Mesenteric fat pad (tissue), 1 donor: ENCODE data around the gene SUGCT. TPM values are rescaled to one million over a fixed set of nuclear protein-coding genes. Genes with fewer than 3 reads are reported as not detected.
"Not testable (repeated sequence)": the region's sequence is repeated elsewhere in the genome, so short reads cannot be mapped to it uniquely, and the experiment has no call there.

ENCODE experiments used
- DNase-seq: peaks from one replicate; pipeline ENCODE4 v3.0.0-alpha.2; 2020; ENCODE audit warnings: low spot score
- total RNA-seq: library from RNA; stranded (reverse); fragmentation: NEBNext Ultra II Directional; extraction: Animal tissue kit (Norgen Biotek cat#: 25700); gene quantifications from one replicate; pipeline ENCODE4 v1.2.1, GENCODE V29; 2021
- donor health status: DM: yes; HTN: yes; CAD: no.

Gene SUGCT
- total RNA-seq, 1 donor from 2014 or later: 2.9 TPM

DNA sequence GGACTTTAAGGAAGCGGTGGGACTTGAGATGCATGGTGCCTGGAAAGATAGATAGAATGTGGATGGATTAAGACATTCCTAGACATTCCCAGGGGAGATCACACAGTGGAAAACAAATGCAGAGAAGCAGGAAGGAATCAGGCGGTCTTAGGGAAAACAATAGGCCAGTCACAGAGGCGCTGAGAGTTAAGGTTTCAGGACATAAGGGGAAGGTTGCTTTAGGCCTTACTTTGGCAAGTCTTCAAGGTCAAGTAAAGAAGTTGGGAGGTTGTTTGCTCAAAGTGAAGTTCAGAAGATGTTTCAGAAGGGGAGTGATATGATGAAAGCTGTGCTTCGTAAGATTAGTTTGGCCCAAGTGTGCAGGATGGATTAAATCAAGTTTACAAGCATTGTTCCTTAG, 109.4 kb downstream of the SUGCT start:
- DNase-seq: no peak

DNA sequence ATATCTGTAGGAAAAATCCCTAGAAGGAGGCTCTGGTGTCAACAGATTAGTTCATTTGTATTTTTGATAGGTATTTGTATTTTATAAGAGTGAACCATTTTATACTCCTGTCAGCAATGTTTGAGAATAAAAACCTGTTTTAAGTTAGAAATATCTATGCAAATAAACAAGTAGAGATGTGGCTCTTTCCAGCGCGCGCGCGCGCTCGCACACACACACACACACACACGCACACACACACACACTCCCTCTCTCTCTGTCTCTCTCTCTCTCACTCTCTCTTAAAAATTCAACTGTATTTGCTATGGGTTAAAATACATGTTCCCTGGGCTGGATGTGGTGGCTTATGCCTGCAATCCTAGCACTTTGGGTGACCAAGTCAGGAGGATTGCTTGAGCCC, 113.9 kb downstream of the SUGCT start:
- no peak for DNase-seq

DNA sequence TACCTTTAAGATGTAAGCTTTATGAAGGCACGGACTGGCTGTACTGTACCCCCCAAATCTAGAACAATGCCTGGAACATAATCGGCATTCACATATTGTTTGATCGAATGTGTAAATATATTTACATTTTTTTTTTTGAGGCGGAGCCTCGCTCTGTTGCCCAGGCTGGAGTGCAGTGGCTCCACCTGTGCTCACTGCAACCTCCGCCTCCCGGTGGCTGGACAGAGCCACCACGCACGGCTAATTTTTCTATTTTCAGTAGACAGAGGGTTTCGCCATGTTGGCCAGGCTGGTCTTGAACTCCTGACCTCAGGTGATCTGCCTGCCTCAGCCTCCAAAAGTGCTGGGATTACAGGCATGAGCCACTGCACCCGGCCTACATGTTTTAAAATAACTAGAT, 118.6 kb downstream of the SUGCT start:
- DNase-seq: not testable (repeated sequence)

DNA sequence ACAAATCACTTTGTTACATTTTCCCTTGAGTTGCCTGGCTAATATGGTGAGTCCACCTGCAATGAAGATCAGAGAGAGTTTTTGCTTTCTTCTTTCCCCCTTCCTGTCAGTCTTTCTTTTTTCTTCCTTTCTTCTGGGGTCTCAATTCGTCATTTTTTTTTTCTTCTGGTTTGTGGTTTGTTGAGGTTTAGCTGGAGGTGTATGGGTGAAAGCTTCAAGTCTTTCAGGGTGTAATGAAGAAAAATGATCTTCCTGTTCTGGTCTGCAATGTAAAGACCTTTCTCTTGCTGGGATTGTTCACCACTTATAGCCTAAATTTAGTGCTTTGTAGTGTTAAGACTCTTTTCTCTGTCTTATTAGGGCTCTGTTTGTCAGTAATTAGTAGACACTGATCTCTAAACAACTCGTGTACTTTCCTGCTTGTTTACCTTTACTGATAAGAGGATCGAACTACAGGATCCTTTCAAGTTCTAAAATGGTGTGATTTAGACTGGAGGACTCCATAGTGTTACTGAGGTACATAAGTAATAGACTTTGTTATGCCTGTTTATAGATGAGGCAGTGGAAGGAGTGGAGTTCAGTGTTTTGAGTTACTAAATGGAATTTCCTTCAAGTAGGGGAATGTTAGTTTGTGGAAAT, 129.1 kb downstream of the SUGCT start:
- no peak for DNase-seq

DNA sequence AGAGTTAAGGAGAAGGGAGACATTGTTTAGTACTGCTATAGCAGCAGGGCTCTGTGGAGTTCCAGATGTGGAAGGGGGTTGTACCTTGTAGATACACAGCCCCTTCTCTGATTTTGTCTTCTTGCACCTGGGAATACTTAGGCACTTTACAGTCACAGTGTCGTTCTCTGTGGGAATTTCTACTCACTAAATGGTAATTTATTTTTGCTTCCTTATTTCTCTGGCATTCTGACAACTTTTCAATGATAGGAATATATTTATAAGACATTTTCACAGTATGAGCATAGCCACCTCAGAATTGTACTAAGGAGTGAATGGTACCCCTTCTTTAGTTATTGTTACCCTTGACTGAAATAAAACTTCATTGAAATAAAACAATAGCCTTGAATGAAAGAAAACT, 132.8 kb downstream of the SUGCT start:
- DNase-seq: no peak

DNA sequence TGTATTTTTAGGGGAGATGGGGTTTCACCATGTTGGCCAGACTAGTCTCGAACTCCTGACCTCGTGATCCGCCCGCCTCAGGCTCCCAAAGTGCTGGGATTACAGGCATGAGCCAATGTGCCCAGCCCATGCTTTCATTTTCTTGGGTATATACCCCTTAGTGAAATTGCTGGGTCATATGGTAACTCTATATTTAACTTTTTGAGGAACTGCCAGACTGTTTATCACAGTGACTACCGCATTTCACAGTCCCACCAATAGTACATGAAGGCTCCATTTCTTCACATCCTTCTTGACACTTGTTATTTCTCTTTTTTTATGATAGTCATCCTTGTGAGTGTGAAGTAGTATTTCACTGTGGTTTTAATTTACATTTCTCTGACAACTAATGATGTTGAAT, 134.0 kb downstream of the SUGCT start:
- DNase-seq: not testable (repeated sequence)

DNA sequence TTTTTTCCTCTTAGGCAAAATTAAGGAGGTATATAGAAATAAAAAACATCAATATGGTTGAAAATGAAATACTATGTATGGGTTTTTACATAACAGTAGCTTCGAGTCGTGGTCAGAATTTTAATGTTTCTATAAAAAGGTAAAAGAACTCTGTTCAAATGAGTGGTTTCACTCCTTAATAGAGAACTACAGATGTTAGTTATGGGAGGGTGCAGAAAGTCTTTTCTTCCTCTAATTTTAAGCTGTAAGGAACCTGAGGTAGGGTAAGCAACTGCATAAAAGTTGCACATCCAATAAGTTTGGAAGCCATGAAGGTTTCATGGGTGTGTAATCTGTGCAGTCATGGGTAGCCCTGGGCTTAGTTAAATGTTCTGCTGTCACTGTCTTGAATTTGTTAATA, 141.3 kb downstream of the SUGCT start:
- no peak for DNase-seq

DNA sequence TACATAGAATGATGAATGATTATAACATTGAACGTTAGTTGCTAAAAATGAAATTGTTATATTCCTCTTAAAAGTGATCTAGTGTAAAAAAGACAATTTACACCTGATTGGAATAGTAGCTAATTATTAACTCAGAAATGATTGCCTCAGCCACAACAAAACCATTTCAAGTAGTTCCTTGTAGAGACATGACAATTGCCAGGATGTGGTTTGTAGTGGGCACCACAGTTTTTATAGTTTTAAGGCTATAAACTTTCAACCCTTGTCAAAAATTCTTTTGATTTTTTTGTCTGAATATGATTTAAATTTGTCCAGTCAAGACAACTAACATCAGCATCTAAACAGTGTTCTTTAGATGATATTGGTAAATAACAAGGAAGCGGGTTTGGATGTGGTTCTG, 145.2 kb downstream of the SUGCT start:
- no peak for DNase-seq

DNA sequence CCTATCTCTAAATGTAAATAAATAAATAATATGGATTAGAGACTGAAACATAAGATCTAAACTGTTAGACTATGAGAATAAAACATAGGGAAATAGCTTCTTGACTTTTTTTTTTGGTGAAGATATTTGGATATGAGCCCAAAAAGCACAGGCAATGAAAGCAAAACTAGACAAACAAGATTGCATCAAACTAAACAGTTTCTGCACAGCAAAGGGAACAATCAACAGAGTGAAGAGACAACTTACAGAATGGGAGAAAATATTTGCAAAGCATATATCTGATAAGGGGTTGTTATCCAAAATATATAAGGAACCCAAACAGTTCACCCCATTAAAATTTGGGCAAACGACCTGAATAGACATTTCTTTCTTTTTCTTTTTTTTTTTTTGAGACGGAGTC, 148.1 kb downstream of the SUGCT start:
- no peak for DNase-seq

DNA sequence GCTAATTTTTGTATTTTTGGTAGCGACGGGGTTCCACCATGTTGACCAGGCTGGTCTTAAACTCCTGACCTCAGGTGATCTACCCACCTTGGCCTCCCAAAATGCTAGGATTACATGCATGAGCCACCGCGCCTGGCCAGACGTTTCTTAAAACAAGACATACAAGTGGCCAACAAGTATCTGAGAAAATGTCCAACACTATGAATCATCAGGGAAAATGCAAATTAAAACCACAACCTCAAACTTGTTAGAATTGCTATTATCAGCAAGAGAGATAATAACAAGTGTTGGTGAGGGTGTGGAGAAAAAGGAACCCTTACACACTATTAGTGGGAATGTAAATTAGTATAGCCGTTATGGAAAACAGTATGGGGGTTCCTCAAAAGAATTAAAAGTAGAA, 148.6 kb downstream of the SUGCT start:
- DNase-seq: no peak

DNA sequence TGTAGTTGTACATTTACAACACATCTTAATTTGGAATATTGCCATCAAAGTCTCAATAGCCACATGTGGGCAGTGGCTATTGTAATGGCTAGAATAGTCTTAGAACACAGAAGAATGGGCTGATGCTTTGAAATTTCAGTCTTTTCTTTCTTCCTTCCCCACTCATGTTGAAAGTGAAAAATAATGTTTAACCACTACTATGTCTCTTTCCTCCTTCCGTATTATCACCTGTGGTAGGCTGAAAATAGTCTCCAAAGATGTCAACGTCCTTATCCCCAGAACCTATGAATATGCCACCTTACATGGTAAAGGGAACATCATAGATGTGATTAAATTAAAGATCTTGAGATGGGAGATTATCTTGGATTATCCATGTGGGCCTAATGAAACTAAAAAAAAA, 154.0 kb downstream of the SUGCT start:
- DNase-seq: no peak

DNA sequence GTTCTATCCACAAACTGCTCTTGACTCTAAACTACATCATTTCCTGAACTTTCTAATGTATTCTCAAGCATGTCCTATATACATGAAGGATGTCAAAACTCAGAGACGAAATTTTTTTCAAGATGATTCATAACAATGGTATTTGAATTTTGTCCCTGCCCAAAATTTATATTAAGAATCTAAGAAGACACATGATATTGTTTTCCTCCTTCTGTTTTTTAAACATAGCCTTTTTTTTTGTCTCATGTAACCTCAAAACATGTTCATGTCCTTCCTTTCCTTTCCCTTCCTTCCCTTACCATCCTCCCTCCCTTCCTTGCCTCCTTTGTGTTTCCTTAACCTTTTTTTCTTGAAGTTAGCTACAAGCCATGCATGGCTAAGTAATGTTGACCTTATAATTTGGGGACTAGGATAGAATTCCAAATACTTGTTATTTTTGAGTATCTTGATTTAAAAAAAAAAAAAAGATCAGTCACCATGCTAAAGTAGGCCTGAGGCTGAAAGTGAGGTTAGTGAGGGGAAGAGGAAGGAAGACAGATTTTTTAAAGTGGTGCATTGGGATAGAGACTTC, 163.0 kb downstream of the SUGCT start:
- DNase-seq: no peak

DNA sequence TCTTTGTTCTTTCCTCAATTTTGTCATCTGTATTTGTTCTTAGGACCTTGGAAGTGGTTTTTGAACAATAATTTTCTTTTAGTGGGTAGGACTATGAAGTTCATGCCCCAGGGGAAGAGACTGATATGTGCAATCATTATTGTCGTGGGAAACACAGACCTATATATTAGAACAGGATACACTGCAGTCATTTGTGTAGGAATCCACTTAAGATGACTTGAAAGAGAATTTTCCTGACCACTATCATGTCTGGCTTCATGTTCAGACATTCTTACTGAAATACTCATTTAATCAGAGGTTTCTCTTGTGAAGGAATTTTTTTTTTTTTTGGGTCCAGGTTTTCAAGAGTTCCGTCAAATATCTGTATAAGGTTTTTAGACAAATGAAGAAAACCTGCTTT, 163.6 kb downstream of the SUGCT start:
- DNase-seq: no peak

DNA sequence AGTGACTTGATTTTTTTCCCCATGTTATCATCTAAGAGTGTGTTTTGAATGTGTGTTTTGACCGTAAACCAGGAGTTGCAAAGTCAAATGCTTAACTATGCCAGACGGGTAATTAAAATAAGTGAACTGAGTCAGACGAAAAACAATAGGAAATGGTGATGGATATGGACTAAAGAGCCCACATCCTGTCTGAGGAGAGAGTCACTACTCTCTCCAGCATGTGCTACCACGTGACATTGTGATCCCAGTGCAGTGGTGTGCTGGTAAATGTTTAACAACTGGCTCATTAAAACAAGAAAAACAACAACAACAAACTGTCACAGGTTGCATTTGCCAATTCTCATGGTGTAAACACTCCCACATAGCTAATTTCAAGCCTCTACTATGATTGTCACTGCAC, 164.3 kb downstream of the SUGCT start:
- DNase-seq: no peak

DNA sequence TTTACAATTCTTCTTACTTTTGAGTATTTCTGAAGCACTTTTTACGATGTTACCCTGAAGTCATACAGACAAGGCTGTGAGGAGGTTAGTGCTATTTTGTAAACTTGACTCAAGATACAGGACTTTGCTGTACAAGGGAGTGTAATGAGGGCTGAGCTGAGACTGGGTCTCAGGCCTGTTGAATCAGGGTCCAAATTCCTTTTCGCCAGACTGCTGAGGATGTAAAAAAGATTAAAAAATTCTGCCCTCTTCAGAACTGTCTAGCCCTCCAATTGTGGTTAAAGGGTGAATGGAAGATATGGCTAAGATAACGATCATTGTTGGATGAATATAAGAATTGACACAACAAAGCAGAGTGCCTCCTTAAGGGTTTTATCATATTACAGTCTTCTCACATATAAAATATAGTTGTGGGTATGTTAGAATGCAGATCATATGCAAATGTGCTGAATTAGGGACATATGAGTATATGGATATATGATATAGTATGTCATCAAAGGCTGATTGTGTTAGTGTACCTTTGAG, 165.4 kb downstream of the SUGCT start:
- no peak for DNase-seq

DNA sequence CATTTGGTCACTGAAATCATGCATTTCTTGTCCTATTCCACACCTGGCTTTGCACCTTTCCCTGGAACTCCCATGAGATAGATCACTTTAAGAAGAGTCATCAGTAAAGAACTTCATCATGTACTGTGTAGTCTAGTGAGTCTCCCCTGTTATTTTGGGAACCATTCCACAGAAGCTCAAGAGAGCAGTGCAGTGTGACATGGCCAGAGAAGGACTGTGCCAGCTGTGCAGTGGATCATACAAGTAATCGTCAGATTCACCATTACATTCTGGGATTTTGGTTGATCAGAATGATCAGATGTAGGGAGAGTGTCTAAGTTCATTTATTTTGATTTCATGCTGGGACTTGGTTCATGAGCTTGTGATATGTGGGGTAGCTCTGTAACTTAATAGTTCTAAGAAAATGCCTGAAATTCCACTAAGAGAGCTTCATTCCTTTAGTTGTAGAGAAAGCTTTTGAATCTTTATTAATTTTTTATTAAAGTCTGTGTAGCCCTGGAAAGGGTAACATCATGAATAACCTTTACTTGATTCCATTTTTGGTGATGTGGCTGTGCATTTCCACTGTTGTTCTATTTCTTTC, 166.8 kb downstream of the SUGCT start:
- no peak for DNase-seq

DNA sequence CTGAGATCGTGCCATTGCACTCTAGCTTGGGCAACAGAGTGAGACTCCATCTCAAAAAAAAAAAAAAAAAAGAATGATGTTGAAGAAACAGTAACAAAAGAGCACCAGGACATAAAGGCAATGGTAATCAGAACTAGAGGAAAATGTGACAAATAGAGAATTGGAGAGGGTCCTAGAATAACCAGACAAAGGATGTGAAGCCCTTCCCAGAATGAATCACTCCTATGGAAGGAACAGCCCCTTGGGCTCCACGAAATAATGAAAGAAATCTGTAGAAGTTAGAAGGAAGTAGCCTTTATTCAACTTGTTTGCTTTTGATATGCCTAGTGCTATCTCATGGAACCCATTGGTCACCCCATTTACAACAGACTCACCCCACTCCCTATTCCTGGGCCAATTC, 169.2 kb downstream of the SUGCT start:
- no peak for DNase-seq

DNA sequence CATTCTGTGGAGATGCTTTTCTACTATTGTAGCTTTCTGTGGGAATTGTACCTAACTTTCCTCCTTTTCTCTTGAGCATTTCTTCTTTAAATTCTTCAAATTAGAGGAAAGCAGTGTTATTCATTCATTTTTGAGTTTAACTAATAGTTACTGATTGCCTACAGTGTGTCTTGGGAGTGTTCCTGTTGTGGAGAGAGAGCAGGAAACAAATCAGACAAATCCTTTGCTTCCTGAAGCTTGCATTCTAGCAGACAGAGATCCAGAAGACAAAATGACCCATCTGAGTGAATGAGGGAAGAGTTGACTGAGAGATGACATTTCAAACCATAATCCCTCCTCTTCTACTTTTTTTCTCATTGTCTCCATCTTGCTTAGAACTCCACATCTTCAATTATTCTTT, 170.4 kb downstream of the SUGCT start:
- DNase-seq: no peak

DNA sequence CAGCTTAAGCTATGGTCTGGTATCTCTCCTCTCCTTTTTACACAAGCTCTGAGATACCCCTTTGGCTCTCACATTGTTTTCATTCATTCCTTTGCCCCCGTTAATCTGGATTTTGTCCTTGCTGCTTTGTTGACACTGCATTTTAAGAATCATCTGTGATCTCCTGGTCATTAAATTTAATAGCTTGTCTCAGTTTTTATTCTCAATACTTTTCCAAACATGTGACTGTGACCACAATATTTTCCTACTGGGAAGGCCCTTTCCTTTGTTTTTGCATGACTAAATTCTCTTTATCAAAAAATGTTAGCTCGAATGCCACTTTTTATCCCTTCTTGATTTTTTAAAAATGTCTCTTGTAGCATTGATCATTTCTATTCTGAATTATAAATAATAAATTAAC, 171.2 kb downstream of the SUGCT start:
- no peak for DNase-seq

DNA sequence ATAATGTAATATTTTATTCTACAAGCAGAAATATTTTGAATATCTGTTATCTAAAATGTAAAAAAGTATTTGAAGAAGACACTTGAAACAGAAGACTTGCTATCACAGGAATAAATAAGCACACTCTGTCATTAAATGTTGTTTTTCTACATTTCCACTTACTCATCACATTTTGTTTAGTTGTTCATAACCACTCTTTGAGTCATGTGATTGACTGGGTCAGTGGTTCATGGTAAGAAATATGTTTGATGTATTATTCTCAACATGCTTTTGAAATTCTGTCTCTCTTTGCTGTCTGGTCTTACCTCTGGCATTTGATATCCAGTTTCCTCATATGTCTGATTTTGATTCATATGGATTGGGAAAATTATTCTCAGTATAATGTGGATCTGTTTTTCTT, 171.8 kb downstream of the SUGCT start:
- no peak for DNase-seq

DNA sequence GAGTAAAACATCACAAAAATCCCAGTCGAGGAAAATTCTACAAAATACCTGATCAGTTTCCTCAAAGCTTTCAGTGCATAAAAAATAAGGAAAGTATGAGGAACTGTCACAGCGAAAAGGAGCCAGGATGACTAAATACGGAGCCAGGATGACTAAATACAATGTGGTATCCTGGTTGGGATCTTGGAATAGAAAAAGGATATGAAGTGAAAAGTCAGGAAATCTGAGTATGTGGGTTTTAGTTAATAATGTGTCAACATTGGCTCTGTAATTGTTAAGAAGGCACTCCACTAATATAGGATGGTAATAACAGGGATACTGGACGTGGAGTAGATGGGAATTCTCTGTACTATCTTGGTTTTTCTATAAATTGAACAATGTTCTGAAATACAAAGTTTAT, 175.5 kb downstream of the SUGCT start:
- no peak for DNase-seq

DNA sequence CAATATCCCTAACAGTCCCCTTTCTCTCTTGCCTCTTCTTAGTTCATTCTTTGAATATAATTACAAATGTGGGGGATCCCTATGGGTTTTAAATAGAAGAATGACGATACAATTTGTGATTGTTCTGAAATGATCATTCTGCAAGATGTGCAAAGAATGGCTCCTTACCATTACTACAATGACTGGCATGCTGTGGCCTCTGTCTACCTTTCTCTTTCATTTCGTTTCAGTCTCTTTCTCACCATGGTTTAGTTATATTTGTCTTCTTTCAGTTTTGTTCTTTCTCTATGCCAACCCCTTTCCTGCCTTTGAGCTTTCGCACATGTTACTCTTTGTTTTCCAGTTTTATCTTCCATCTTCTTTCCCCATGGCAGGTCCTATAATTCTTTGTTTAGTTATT, 176.5 kb downstream of the SUGCT start:
- DNase-seq: no peak

DNA sequence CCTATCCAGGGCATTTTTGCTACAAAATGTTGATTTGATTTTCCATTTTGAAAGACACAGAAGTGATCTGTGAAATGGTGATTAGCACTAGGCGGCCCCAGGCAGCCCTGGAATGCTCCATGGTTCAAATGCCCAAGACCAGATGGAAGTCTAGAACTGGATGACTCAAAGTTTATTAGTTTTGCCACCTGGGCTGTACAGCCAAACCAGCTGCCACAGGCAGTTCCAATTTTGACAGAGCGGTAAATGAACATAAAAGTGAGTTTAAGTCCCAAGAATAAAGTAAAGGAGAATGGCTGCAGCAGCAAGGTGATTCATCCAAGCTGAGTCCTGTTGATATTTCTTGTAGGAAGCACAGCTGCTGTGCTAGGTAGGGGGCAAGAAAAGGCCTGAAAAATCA, 180.5 kb downstream of the SUGCT start:
- no peak for DNase-seq
